GM19023 (cell line): Measurements from ENCODE around the gene GPR137B.
A peak's percentile ranks its signal among the peaks of the same experiment; 100 is the strongest.

Experiments
- ATAC-seq: cut with Tn5 transposase; IDR thresholded peaks from one replicate; pipeline ENCODE4 v1.9.1; 2021; ENCODE audit warnings: mild to moderate bottlenecking, moderate library complexity; ENCODE audit not compliant: unreplicated experiment

The GPR137B gene

GRCh38 chr1:236113324-236114032 is 28.9 kb upstream of the GPR137B start:
- ATAC-seq, result no peak

- no peak for ATAC-seq
Measured at GRCh38 chr1:236114076-236114747, 28.1 kb upstream of the GPR137B start.

- ATAC-seq, result no peak
Measured at GRCh38 chr1:236117710-236118109, 24.6 kb upstream of the GPR137B start.

GRCh38 chr1:236119943-236120484 is 22.3 kb upstream of the GPR137B start:
- ATAC-seq, result no peak

- ATAC-seq, result no peak
Measured at GRCh38 chr1:236120721-236121153, 21.6 kb upstream of the GPR137B start.

- peak; percentile 59 for ATAC-seq
Measured at GRCh38 chr1:236122176-236122575, 20.2 kb upstream of the GPR137B start.

GRCh38 chr1:236123563-236123962 is 18.8 kb upstream of the GPR137B start:
- ATAC-seq, result no peak

DNA sequence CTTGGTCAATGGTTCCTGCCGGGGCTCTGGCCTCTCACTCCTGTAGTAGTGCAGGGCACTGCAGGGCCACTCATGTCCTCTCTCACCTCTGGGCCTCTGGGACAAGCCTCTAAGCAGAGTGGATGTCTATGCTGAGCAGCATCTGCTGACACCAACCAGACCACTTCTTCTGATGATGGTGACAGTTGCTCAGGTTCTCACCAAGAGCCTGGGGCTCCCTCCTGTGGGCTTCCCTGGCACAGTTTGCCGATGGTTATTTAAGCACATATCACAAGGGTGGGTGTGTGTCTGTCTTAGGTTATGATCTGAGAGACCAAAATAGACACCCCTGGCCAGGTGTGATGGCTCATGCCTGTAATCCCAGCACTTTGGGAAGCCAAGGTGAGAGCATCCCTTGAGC is 17.4 kb upstream of the GPR137B start:
- no peak for ATAC-seq

- ATAC-seq, result no peak
Measured at GRCh38 chr1:236127045-236127444, 15.3 kb upstream of the GPR137B start.

- ATAC-seq, result no peak
Measured at GRCh38 chr1:236128646-236129178, 13.6 kb upstream of the GPR137B start.

DNA sequence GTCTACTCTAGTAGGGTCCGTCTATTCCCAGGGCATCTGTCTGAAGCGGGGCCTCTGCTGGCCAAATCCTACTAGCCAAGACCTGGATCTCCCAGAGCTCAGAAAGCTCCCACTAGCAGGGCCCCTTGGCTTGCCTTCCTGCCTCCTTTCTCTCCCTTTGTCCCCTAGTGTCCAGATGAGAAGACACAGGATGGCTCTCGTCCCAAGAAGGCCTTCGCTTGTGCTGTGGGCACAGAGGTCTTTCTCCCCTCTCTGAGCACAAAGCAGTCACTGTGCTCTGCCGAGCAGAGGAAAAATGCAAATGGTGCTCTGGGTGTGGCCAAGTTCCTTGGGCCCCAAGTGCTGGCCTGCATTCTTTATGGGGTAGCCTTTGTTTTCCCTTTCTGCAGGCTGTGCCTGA is 13.0 kb upstream of the GPR137B start:
- no peak for ATAC-seq

GRCh38 chr1:236130372-236130771 is 12.0 kb upstream of the GPR137B start:
- no peak for ATAC-seq

- ATAC-seq, result no peak
Measured at GRCh38 chr1:236131916-236132315, 10.4 kb upstream of the GPR137B start.

GRCh38 chr1:236132420-236133046 is 9.8 kb upstream of the GPR137B start:
- no peak for ATAC-seq

DNA sequence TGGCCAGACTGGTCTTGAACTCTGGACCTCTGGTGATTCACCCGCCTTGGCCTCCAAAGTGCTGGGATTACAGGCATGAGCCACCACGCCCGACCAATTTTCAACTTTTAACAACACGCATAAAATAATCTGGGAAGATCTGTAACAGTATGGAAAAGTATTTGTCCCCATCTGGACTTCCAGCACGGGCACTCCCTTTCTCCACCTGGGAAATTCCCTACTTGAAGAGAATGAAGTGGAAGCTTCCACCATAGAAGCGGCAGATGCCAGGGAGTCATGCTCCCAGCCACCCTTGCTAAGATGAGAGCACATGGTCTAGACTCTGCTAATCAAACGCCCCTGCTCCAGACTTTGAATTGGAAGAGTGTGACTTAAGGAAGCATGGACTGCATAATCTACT is 9.0 kb upstream of the GPR137B start:
- ATAC-seq, result no peak

DNA sequence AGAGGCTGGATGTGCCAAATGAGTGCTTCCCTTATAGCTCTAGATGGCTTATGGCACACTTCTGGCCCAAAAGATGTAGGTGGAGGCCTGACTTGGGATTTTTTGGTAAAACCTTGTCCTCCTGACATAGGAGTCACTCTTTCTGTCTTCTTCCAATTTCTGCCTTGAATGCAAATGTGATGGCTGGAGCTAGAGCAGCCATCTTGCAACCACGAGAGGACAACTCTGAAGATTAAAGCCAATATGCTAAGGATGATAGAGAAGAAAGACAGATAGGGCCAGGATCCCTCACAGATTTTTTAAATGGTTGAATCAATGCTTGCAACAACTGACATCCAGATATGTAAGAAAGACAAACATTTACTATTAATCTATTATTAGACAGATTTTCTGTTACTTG is 8.5 kb upstream of the GPR137B start:
- no peak for ATAC-seq

DNA sequence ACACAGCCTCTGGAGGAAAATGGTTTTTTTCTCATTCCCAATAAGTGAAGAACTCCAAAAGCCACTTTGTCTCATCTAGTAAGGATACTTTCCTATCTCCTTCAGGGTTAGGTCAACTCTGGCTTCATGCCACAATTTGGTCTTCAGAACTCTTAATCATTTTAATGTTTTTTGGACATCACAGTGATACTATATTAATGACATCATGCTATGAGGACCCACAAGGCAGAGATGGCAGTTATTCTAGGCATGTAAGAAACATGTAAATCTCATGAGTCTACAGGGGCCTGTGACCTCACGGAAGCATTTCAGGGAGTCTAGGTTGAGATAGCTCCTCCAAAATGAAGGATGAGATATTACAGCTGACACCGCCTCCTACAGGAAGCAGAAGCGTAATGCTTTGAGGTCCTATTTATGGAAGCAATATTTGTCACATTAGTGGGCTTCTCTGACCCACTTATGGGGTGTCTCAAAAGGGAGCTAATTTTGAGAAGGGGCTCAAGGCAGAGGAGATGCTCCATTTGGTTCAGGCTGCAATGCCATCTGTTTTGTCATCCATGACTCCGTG is 5.0 kb upstream of the GPR137B start:
- no peak for ATAC-seq

DNA sequence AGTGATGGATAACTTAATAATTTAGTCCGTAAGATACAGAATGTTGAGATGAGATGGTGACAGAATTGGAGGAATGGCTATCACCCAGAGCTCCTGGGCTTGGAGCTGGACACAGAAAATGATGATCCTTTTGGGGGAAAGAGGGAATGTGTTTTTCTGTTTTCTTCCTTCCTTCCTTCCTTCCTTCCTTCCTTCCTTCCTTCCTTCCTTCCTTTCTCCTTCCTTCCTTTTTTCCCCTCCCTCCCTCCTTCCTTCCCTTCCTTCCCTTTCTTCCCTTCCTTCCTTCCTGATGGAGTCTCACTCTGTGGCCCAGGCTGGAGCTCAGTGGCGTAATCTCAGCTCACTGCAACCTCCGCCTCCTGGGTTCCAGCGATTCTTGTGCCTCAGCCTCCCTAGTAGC is 2.8 kb upstream of the GPR137B start:
- no peak for ATAC-seq

DNA sequence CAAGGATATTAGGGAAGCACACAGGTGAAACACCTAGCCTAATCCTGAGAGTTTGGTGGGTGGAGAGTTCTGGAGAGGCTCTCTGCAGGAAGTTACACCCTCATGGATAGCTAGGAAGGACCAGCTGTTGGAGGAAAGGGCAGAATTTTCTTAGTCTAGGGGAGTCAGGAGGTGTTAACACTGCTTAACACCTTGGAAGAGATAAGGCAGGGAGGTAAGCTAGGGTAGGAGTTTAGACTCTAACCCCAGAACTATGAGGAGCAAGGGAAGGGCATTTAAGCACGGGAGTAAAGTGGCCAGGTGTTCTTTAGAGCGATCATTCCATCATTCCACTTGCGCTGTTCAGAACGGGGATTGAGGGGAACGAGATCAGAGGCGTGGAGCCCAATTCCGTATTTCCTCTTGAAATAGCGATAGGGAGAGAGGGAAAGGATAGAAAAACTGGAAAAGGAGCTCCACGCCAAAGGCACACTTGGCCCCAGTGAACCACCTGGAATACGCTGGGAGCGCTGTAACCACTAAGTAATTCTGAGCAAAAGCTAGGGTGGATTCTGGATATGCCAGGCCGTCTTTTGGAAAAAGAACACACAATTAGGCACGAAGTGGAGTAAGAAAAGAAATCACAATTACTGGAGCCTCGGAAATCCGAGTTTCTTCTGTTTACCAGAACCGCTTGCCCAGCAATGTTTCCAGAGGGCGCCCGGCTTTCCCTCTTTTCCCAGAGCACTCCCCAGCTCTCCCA is 1.5 kb upstream of the GPR137B start:
- no peak for ATAC-seq

DNA sequence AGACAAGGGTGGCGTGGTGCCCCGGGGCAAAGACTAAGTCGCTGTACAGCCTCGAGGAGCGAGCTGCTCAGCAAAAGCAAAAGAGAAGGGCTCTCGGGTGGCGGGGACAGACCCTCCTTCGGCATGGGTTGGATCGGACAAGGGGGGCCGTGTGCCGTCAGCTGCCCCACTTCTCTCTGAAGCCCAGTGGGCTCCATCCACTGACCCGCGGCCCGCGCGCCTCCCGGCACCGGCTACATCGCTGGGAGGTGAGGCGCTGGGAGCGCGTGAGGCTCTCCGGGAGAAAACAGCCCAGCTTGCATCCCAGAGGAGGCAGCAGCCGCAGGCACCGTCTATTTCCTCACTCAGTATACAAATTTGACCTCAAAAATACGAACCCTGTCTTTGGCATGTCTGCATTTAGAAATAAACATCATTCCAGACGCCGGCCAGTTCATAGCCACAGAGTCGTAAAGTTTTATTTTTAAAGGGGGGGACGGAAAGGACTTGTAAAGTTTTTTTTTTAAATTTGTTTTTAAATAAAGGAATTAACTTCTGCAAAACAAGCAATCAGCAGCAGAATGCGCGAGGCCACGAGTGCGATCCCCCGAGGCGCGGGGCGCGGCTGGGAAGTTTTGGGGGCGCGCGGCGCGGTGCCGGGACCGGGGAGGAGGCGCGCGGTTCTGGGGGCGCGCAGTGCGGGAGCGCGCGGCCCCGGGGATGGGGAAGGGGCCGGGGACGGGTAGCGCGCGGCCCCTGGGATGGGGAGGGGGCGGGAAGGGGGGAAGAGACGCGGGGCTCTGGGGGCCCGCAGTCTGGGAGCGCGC is 689 bp upstream of the GPR137B start:
- ATAC-seq, result peak; percentile 9
